Measurements from ENCODE around the gene POMT1. TPM values are rescaled to one million over a fixed set of nuclear protein-coding genes. Genes with fewer than 3 reads are reported as not detected.

Gene POMT1
- total RNA-seq, 1 donor from 2014 or later = 46.7 TPM

GRCh38 chr9:131482343-131483006 is 20.2 kb upstream of the POMT1 start:
- no peaks in the 10 kb centered on the region for H3K9me3 Mint-ChIP-seq (ENCODE audit: low read depth)
- no peak overlapping the region for H3K4me3 Mint-ChIP-seq (ENCODE audit: unreplicated experiment)
- H3K27me3 Mint-ChIP-seq (ENCODE audit: low read depth) = no peaks in the 10 kb centered on the region
- DNase-seq (ENCODE audit: low spot score) = peak; percentile 74
- peaks cover 44% of the 10 kb centered on the region for H3K36me3 Mint-ChIP-seq (ENCODE audit: low read depth)
- H3K27ac Mint-ChIP-seq (ENCODE audit: unreplicated experiment) = no peak overlapping the region
- H3K4me1 Mint-ChIP-seq (ENCODE audit: low read depth) = no peaks in the 10 kb centered on the region
- no peak for TF ChIP-seq CTCF (IDR thresholded peaks at IDR 0.05)

GRCh38 chr9:131483319-131484050 is 19.2 kb upstream of the POMT1 start:
- peak; percentile 38 for DNase-seq (ENCODE audit: low spot score)
- Mint-ChIP-seq H3K4me1 (ENCODE audit: low read depth) (no peaks in the 10 kb centered on the region), H3K4me3 (ENCODE audit: unreplicated experiment) (no peak overlapping the region), H3K27me3 (ENCODE audit: low read depth) (no peaks in the 10 kb centered on the region), H3K36me3 (ENCODE audit: low read depth) (peaks cover 46% of the 10 kb centered on the region), H3K27ac (ENCODE audit: unreplicated experiment) (peak overlapping the region; percentile 27), H3K9me3 (ENCODE audit: low read depth) (no peaks in the 10 kb centered on the region)
- no peak for TF ChIP-seq CTCF (IDR thresholded peaks at IDR 0.05)

GRCh38 chr9:131484051-131484445 is 18.7 kb upstream of the POMT1 start:
- no peak overlapping the region for H3K27ac Mint-ChIP-seq (ENCODE audit: unreplicated experiment)
- no peak for TF ChIP-seq CTCF (IDR thresholded peaks at IDR 0.05)
- H3K27me3 Mint-ChIP-seq (ENCODE audit: low read depth) = no peaks in the 10 kb centered on the region
- peak; percentile 38 for DNase-seq (ENCODE audit: low spot score)
- H3K36me3 Mint-ChIP-seq (ENCODE audit: low read depth) = peaks cover 48% of the 10 kb centered on the region
- H3K4me1 Mint-ChIP-seq (ENCODE audit: low read depth) = no peaks in the 10 kb centered on the region
- H3K9me3 Mint-ChIP-seq (ENCODE audit: low read depth) = no peaks in the 10 kb centered on the region
- H3K4me3 Mint-ChIP-seq (ENCODE audit: unreplicated experiment) = no peak overlapping the region

- Mint-ChIP-seq H3K27me3 (ENCODE audit: low read depth) (no peaks in the 10 kb centered on the region), H3K4me1 (ENCODE audit: low read depth) (no peaks in the 10 kb centered on the region), H3K27ac (ENCODE audit: unreplicated experiment) (no peak overlapping the region), H3K9me3 (ENCODE audit: low read depth) (no peaks in the 10 kb centered on the region), H3K4me3 (ENCODE audit: unreplicated experiment) (no peak overlapping the region), H3K36me3 (ENCODE audit: low read depth) (peaks cover 48% of the 10 kb centered on the region)
- DNase-seq (ENCODE audit: low spot score) = peak; percentile 81
- TF ChIP-seq CTCF (IDR thresholded peaks at IDR 0.05) = no peak
These were observed 18.0 kb upstream of the POMT1 start for GRCh38 chr9:131484560-131485185.

GRCh38 chr9:131485206-131485605 is 17.5 kb upstream of the POMT1 start:
- no peak for DNase-seq (ENCODE audit: low spot score)
- no peaks in the 10 kb centered on the region for H3K27me3 Mint-ChIP-seq (ENCODE audit: low read depth)
- no peak for TF ChIP-seq CTCF (IDR thresholded peaks at IDR 0.05)
- no peaks in the 10 kb centered on the region for H3K9me3 Mint-ChIP-seq (ENCODE audit: low read depth)
- H3K27ac Mint-ChIP-seq (ENCODE audit: unreplicated experiment) = no peak overlapping the region
- H3K36me3 Mint-ChIP-seq (ENCODE audit: low read depth) = peaks cover 51% of the 10 kb centered on the region
- no peak overlapping the region for H3K4me3 Mint-ChIP-seq (ENCODE audit: unreplicated experiment)
- no peaks in the 10 kb centered on the region for H3K4me1 Mint-ChIP-seq (ENCODE audit: low read depth)

All from chondrocyte (in vitro differentiated cells).